GM18909 (cell line): ENCODE data around the gene TUT4.

ENCODE experiments used
- ATAC-seq: cut with Tn5 transposase; IDR thresholded peaks from one replicate; pipeline ENCODE4 v1.9.1; 2021; ENCODE audit warnings: mild to moderate bottlenecking; ENCODE audit not compliant: unreplicated experiment, poor library complexity

Gene TUT4

GRCh38 chr1:52534928-52535764 lies 17.7 kb downstream of the TUT4 start:
- ATAC-seq, result no peak

DNA sequence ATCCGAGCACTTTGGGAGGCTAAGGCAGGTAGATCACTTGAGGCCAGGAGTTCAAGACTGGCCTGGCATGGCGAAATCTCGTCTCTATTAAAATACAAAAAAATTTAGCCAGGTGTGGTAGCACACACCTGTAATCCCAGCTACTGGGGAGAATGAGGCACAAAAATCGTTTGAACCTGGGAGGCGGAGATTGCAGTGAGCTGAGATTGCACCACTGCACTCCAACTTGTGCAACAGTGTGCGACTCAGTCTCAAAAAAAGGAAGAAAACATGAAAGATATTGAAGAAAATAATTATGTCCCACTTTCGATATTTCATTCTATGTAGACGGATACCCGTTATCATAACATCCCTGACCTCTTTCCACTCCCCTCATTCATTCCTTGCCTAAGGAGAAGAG lies 19.2 kb downstream of the TUT4 start:
- ATAC-seq, result no peak

DNA sequence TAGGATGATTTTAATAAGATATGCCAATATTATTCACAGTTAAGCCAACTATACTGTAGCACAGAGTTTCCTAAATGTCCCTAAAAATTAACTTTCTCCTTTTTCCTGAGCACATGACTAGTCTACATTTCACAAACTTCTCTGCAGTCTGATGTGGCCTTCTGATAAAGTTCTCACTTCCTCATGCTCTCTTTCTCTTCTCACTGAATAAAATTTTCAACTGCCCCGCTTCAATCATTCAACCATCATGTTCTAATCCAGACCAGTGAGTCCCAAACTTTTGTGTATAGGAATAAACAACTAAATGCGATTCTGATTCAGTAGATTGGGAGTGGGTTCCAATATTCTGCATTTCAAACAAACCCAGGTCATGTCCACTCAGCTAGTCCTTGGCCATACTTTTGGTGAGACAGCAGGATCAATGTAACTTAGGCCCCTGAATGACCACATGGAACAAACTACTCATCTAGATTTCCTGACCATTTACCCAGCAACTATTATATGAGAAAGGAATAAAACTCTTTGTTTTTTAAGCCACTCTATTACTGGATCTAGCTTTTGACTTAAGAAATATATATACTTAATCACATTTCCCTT lies 20.1 kb downstream of the TUT4 start:
- no peak for ATAC-seq

- ATAC-seq, result no peak
Measured at GRCh38 chr1:52532247-52532646, 20.6 kb downstream of the TUT4 start.

DNA sequence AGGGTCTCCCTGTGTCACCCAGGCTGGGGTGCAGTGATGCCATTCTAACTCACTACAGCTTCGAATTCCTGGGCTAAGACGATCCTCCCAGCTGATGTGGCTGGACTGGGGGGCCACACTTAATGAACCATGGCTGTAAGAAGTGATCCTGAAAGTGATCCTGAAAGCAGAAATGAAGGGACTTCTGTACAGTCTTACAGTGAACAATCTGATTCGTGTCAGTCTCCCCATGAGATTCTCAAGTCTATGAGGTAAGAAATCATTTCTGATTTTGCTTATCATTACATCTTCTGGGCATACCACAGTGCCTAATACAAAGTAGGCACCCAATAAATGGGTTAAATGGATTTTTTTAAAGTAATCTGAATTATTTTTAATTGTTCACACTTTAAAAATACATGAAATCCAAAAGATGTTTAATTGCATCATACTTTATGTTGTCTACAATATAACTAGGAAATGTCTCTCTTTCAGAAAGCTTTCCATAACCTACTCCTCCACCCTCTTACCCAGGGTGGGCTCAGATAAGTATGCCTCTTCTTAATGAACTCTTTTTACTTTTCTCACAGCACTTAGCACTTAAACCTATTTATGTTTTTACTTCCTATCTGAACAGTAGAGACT lies 21.5 kb downstream of the TUT4 start:
- ATAC-seq, result no peak

DNA sequence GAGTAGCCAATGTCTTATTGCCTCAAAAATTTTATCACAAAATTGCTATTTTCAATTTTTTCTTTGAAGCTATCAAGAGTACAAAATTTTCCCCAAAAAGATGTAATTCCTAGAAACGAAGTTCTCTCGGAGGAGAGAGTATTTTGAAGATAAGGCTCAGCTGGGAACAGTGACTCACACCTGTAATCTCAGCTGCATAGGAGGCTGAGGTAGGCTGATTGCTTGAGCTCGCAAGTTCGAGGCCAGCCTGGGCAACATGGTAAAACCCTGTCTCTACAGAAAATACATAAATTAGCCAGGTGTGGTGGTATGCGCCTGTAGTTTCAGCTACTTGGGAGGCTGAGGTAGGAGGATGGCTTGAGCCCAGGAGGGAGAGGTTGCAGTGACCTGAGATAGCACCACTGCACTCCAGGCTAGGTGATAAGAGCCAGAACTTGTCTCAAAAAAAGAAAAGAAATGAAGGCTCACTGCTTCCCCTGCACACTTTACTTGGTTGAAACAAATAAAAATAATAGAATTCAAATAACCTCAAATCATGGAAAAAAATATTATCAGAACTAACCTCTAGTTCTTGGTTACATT lies 22.2 kb downstream of the TUT4 start:
- ATAC-seq, result no peak

- ATAC-seq, result no peak
Measured at GRCh38 chr1:52523376-52523775, 29.5 kb downstream of the TUT4 start.

- no peak for ATAC-seq
Measured at GRCh38 chr1:52520148-52520547, 32.7 kb downstream of the TUT4 start.

- no peak for ATAC-seq
Measured at GRCh38 chr1:52518962-52519361, 33.9 kb downstream of the TUT4 start.

DNA sequence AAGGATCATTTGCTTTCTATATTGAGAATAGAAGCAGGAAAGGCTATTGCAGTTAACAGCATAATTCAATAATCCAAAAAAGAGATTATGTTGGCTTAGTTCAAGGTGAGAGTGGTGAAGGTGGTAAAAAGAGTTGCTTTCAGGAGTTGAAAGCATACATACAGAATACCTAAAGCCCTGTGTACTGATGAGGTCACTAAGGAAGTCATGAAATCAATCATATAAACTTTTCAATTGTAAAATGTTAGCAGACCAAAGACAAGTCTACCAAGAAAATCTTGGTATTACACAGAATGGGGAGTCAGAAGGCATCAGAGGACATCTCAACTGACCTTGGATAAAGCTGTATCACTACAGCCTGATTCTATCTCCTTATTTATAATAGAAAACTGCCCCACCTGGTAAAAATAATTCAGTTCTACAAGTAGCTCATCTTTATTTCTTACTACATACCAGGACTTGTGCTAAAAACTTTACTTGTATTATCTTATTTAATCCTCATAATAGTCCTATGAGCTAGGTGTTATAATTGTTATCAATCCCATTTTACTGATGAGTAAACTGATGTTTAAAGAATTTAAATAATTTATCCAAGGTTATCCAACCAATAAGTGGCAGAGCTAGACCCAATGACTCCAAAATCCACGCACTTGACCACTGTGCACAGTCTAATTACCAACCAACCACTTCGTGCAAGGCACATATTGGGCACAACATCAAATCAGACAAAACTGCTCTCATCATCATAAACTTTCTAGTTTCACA lies 40.9 kb downstream of the TUT4 start:
- ATAC-seq, result no peak

DNA sequence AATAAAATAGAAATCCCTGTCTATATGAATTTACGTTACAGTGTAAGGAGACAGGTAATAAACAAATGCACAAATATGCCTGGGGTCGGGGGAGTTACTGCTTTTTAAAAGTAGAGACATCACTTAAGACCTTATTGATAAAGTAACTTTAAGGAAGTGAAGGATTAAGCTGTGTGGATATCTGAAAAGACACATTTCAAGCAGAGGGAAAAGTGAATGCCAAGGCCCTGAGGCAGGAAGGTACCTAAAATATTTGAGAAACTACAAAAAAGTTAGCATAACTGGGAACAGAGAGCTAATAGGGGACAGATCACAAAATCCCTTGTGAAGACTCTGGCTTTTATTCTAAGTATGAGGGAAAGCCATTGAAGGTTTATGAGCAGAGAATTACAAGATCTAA lies 41.5 kb downstream of the TUT4 start:
- ATAC-seq, result no peak

DNA sequence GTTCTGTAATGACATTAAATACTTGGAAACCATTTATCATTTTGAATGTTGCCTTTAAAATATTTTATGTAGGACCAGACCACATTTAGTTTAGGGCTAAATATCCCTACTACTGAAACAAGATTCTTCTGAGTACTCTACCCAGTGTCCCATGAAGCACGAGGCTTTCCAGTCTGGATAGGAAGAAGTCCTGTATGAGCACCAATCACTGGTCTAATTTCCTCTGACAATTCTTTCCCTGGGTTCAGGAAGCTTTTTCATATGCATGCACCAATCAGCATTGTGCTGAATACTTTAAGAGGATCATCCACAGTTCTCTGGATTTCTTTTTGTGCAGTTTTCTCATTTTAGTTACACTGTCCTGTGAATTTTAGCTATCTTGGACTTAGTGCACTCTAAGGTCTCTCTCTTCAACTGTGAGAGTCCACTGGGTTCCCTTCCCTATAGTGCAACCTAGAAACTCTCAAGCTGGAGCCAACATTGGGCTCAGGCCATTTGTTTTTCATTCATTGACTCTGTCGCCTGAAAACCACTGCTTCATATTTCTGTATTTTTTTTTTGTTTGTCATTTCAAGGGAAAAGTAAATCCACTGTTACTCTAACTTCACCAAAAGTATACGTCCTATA lies 45.9 kb downstream of the TUT4 start:
- no peak for ATAC-seq

- no peak for ATAC-seq
Measured at GRCh38 chr1:52506349-52506748, 46.5 kb downstream of the TUT4 start.

DNA sequence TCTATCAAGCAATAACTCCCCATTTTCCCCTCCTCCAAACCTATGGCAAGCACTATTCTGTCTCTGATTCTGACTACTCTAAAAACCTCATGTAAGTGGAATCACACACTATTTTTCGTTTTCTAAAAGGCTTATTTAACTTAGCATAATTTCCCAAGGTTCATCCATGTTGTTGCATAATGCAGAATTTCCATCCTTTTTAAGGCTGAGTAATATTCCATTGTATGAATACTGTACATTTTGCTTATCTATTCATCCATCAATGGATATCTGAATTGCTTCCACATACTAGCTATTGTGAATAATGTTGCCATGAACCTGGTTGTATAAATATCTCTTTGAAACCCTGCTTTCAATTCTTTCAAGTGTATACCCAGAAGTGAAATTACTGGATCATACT lies 48.2 kb downstream of the TUT4 start:
- no peak for ATAC-seq

GRCh38 chr1:52503706-52504105 lies 49.2 kb downstream of the TUT4 start:
- ATAC-seq, result no peak

DNA sequence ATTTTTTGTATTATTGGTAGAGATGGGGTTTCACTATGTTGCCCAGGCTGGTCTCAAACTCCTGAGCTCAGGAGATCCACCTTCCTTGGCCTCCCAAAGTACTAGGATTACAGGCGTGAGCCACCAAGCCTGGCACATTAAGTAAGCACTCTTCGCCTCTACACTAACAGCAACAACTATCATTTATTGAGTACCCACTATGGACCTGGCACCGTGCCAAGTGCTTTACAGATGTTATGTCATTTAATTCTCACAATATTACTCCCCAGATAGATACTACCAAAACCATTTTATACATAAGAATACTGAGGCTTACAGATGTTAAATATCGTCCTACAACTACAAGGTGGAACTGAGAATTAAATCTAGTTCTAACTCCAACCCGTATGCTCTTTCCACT lies 50.1 kb downstream of the TUT4 start:
- no peak for ATAC-seq

GRCh38 chr1:52487632-52488031 lies 65.3 kb downstream of the TUT4 start:
- ATAC-seq, result no peak

- no peak for ATAC-seq
Measured at GRCh38 chr1:52482326-52483004, 70.4 kb downstream of the TUT4 start.

GRCh38 chr1:52479076-52479475 lies 73.8 kb downstream of the TUT4 start:
- ATAC-seq, result no peak

- no peak for ATAC-seq
Measured at GRCh38 chr1:52477876-52478275, 75.0 kb downstream of the TUT4 start.
